Epithelial cell of proximal tubule (primary cell): ENCODE measurements around the gene ITGB3BP. TPM values are rescaled to one million over a fixed set of nuclear protein-coding genes. Genes with fewer than 3 reads are reported as not detected.
A peak's percentile ranks its signal among the peaks of the same experiment; 100 is the strongest.

ENCODE experiments used
- DNase-seq: peaks from one replicate; pipeline ENCODE4 v3.0.0-alpha.2; 2011; ENCODE audit warnings: low read depth
- H3K4me3 ChIP-seq: 2 replicates; pipeline ENCODE4 v1.5.1; 2011; ENCODE audit warnings: low read depth, mild to moderate bottlenecking, low read length
- CTCF ChIP-seq: conservative IDR thresholded peaks from 2 replicates; pipeline ENCODE4 v1.5.1; 2012; ENCODE audit warnings: low read depth, mild to moderate bottlenecking, low read length
- total RNA-seq: library from RNA; depleted of rRNA; stranded (reverse); fragments of >200 nt; gene quantifications from 2 replicates; pipeline ENCODE4 v1.2.3, GENCODE V29; 2015

The ITGB3BP gene
- total RNA-seq, 1 donor from 2014 or later, result 30.4 TPM

DNA sequence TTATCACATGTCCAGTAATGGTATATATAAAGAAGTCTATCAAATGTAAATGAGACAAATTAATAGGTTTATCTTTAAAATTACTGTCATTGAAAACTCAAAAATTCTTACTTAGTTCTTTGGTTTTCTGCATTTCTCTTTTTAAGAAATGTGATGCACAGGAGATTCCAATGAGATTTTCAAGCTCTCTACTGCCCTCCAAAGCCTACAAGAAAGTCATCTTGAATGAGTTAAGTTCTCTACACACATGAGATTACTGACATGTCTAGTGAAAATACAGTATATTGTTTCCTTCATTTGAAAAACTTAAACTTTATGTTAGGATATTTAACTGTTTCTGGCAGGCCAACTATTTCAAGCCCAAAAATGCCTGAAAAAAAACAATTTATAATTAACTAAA lies 68.8 kb downstream of the ITGB3BP start:
- no peak for DNase-seq
- TF ChIP-seq CTCF, result peak; percentile 48

GRCh38 chr1:63453232-63453631 lies 69.8 kb downstream of the ITGB3BP start:
- TF ChIP-seq CTCF, result no peak
- H3K4me3 ChIP-seq, result no peak overlapping the region
- no peak for DNase-seq

More for the DNA sequence above, 68.8 kb downstream of the ITGB3BP start:
- H3K4me3 ChIP-seq, result no peak overlapping the region

DNA sequence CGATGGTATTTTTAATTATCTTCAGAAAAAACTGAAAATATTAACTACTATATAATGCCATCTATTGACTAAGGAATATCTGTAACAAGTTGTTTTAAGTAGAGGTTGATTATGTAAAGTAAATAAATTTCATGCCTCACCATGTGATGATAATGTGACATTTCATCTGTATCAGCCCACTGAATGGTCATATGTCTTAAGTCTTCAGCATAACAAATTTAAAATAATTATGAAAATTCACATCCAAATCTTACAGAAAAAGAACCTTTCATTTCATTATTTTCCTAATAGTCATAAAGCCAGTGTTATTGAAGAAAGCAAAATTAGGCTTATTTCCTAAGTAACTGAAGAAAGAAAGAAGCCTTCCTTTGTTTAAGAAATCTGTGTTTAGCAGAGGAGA lies 72.6 kb downstream of the ITGB3BP start:
- no peak for DNase-seq
- H3K4me3 ChIP-seq, result no peak overlapping the region
- no peak for TF ChIP-seq CTCF

GRCh38 chr1:63448731-63449246 lies 74.2 kb downstream of the ITGB3BP start:
- no peak for TF ChIP-seq CTCF
- no peak overlapping the region for H3K4me3 ChIP-seq
- DNase-seq, result no peak

DNA sequence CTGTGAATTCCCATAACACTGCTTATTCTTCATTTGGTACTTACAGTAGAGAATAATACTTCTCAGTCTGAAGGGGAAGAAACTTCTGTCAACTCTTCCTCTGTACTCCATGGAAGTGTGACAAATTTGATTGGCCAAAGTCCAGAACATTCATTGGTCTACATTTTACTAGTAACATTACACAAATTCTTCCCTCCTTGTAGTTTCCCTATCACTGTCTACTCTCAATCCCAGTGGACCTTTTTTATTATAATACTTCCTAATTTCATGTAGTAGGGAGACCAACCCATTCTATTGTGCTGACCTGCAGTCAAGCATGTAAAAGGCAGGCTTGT lies 80.9 kb downstream of the ITGB3BP start:
- TF ChIP-seq CTCF, result no peak
- H3K4me3 ChIP-seq, result no peak overlapping the region
- DNase-seq, result no peak

DNA sequence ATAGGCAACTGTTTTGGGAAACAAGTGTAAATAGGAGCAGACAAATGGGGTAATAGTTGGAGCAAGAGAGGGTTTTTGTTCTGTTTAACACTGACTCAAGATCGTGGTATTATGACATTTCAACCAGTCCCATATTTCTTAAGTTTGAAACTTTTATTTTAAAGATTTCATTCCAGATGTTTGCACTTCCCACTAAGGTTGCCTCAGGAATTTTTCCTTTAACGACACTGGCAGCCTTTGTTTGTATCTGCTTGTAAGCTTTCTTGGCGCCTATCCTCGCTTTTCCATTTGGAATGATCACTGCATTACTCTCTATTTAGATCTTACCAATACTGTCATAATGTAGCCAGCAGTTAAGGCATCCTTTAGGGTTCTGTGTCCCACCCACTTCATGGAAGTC lies 87.9 kb downstream of the ITGB3BP start:
- TF ChIP-seq CTCF, result no peak
- DNase-seq, result no peak
- H3K4me3 ChIP-seq, result no peak overlapping the region

DNA sequence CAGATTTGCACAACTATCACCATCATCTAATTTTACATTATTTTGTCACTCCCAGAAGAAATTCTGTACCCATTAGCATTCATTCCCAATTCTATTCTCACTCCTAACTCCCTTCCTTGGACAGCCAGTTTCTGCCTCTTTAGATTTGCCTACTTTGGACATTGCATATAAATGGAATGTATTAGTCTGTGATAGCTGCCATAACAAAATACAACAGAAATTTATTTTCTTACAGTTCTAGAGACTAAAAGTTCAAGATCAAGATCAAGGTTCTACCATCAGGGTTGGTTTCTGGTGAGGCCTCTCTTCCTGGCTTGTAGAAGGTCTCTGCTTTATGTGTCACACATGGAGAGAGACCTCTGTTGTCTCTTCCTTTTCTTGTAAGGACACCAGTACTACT lies 93.7 kb downstream of the ITGB3BP start:
- TF ChIP-seq CTCF, result no peak
- DNase-seq, result no peak
- H3K4me3 ChIP-seq, result no peak overlapping the region
